Mononuclear cell (primary cell): ENCODE data around the gene AREL1. TPM values are rescaled to one million over a fixed set of nuclear protein-coding genes. Genes with fewer than 3 reads are reported as not detected.
A peak's percentile ranks its signal among the peaks of the same experiment; 100 is the strongest.

Experiments used
- H3K27me3 ChIP-seq: 2 replicates; pipeline ENCODE4 v1.6.0; 2011; ENCODE audit warnings: low read length, control low read depth; ENCODE audit not compliant: insufficient read depth
- H3K4me1 ChIP-seq: 2 replicates; pipeline ENCODE4 v1.5.1; 2011; ENCODE audit warnings: mild to moderate bottlenecking, low read length, control low read depth; ENCODE audit not compliant: insufficient read depth
- H3K4me3 ChIP-seq: 2 replicates; pipeline ENCODE4 v1.5.1; 2011; ENCODE audit warnings: mild to moderate bottlenecking, low read length, moderate library complexity
- H3K9me3 ChIP-seq: 2 replicates; pipeline ENCODE4 v1.5.1; 2011; ENCODE audit warnings: low read depth, mild to moderate bottlenecking, control low read depth, low read length
- total RNA-seq: library from RNA; depleted of rRNA; stranded (reverse); fragments of >200 nt; gene quantifications from one replicate; pipeline ENCODE4 v1.2.3, GENCODE V29; 2012

Gene AREL1
- total RNA-seq, 1 donor: 32.8 TPM

DNA sequence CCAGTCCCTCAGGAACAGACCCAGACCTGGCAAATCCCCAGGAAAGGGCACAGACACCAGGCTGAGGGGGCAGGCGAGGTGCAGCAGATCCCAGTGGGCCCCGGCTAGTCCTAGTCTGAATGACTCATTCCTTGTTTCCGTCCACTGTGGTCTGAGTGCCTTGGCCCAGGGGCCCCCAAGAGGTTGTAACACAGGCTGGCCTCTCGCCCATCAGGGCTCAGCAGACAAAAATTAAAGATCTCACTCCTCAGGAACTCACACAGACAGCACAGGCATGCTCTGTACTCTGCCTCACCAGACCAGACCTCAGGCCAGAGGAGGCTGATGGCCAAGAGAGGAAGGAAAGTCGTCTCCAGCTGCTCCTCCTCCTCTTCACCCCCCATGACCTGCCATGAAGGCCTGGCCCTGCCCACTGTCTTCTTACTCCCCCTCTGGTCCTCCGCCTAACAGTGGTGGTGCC is 93.2 kb downstream of the AREL1 start:
- Histone ChIP-seq H3K4me1 (peaks cover 70% of the 10 kb centered on the region), H3K27me3 (no peaks in the 10 kb centered on the region), H3K9me3 (no peaks in the 10 kb centered on the region), H3K4me3 (no peak overlapping the region)

DNA sequence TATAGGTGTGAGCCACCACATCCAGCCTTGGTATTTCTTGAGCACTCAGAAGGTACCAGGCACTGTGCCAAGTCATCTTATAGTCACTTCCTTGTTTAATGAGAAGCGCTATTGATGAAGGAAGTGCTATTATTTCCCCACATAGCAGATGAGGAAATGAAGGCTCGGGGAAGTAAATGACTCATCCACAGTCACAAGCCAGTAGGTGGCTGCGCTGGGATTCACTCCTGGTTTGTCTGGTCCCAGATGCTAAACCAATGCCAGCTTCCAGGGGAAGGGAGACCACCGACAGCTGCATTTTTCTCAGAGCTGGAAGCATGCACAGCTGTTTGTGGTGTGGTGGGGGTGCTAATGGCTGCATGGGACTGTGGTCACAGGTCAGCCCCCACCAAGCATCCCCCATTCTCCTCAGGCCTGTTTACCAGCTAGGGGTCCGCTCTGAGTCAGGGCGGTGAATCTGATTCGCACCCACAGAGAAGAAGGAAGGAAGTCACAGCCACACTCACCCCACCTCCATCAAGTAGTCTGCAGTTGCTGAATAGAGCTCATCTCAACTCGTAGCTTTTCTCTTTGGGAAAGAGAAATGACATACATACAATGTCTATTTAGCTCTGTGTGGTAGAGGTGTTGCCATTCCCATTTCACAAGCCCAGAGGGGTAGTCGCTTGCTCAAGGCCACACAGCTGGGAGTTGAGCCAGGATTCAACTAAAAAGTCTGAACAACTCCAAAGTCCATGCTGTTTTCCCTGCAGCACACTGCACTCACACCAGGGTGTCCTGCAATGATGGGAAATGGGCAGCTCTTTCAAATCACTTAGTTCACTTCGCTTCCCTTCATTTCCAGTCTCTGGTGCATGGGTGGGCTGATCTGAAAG is 94.6 kb downstream of the AREL1 start:
- Histone ChIP-seq H3K27me3 (no peaks in the 10 kb centered on the region), H3K4me3 (no peak overlapping the region), H3K9me3 (no peaks in the 10 kb centered on the region), H3K4me1 (peaks cover 76% of the 10 kb centered on the region)

DNA sequence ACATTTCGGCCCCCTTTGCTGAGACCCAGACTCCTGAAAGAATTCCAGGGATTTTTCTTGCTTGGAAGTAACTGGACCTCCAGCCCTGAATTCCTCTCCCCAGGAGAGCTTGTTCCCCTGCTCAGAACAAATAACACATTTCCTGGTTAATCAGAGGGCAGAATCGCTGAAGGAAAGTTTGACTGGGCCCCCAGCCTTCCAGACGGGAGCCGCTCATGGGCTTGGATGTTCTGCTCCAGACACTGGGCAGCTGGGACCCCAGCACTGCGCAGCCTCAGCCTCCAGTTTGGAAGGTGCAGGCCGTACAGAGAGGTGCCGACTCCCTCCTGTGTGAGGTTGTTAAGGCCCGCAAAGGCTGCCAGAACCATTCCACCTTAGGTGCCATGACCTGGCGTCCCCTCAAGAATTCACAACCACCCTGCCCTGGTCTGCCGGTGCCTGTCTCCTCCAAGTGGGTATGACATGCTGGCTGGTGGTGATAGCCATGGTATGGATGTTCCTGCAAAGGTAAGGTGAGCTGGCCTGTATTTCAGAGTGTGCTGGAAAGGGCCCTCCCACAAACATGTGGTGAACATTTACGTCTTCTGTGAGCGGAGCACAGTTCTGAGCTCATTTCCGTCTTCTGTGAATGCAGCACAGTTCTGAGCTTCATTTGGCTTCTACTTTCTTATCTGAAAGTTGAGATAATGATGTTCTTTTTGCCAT is 95.7 kb downstream of the AREL1 start:
- Histone ChIP-seq H3K9me3 (no peaks in the 10 kb centered on the region), H3K27me3 (no peaks in the 10 kb centered on the region), H3K4me3 (no peak overlapping the region), H3K4me1 (peaks cover 83% of the 10 kb centered on the region)

DNA sequence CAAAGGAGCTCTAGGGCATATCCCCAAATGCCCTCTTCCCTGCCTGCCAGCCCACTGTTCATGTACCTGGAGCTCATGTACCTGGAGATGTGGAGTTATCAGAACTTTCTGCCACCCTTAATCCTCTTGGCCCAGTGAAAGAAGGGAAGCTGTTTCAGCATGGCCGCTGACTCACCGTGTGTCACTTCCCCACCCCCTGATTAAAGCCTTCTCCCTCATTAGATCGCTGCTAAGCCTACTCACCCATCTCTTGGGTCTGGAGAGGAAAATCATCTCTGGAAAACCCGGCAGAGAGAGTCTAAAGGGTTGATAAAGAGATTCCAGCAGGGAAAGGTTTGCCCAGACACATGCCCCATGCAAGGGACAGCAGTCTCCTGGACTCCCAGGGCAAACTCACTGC is 96.4 kb downstream of the AREL1 start:
- no peaks in the 10 kb centered on the region for H3K9me3 ChIP-seq
- no peak overlapping the region for H3K4me3 ChIP-seq
- peaks cover 89% of the 10 kb centered on the region for H3K4me1 ChIP-seq
- H3K27me3 ChIP-seq: peaks cover 3% of the 10 kb centered on the region

DNA sequence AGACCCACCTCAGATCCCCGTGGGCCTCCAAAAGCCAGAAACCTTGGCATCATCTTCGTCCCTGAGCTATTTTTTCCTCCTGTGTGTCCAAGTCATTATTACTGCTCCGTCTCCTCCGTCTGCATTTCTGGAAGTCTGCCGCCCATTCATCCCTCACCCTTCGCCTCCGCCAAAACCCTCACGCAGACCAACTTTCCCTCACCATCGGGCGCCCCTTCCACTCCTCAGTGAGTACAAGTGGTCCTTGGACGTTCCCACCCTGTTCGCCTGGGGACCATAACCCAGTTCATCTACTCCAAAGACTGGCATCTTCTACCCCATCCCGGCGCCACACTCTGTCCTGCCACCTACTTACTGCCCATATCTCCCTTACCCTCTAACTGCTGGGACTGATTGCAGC is 97.1 kb downstream of the AREL1 start:
- peaks cover 87% of the 10 kb centered on the region for H3K4me1 ChIP-seq
- no peaks in the 10 kb centered on the region for H3K9me3 ChIP-seq
- H3K27me3 ChIP-seq: peaks cover 10% of the 10 kb centered on the region
- no peak overlapping the region for H3K4me3 ChIP-seq

DNA sequence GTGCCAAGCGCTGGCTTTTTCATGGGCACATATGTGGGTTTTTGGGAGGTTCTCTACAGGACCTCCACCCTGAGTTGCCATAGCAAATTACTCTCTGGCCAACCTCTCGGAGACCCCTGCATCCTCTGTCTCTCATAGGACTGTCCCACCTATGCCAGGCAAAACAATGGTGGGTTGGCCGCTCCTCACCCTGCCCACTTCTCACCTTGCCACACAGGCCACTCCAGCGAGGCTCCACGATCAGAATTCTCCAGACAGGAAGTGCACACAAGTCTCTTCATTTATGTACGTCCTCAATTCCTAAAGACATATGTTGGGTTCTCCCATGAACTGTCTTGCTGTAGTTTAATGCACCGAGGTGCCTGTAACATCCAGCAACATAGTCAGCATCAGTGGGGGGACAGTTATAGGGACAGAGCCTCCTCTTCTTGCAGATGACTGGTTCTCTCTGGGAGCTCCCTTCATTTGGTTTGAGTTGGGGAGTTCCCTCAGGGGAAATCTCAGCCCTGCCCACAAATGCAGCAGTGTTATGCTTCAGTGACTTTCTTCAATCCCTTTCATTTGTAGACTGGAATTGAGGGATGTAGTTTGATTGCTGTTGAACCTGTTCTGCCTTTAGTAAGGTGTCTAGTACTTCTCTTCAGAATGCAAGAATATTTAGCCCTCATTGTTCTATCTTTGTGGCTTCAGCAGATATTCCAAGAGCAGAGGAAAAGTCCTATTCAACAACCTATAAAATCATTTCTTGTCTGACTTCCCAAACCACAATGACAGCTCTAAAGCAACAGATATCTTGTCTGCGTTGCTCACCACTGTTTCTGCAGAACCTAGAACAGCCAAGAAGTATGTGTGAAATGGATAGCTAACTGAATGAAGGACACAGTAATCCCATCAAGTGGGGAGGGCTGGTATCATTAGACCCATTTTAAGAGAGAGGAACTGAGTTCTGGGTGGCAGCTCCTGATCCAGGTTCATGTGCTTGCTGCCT is 98.1 kb downstream of the AREL1 start:
- H3K4me1 ChIP-seq: peaks cover 77% of the 10 kb centered on the region
- H3K27me3 ChIP-seq: peaks cover 14% of the 10 kb centered on the region
- no peak overlapping the region for H3K4me3 ChIP-seq
- no peaks in the 10 kb centered on the region for H3K9me3 ChIP-seq

DNA sequence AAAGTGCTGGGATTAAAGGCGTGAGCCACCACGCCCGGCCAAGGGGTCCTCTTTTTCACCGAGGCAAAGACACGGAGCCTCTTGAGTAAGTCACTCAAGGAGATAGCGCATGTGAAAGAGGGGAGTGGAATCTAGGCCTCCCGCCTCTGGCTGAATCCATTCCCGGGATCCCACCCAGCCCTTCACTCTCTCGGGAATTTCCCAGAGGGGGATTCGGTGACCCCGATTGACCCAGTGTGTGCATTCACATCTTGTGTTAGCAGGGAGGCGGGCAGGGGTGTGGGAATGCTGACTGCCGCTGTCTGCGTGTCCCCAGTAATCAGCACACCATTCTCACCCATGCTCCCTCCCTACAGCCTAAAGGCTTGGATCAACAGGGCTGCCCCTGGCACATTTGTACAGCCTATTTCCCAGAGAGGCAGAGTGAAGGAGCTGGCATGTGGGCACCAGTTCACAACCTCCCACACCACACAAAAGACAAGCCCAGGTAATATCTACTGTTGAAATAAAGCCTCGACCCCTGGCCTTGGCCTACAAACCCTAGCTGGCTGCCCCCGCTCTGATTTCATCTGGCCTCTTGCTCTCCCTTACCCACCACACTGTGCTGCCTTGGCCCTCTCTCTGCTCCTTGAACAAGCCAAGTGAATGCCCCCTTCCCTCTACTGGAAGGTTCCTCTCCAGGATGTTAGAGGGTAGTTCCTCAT is 99.5 kb downstream of the AREL1 start:
- Histone ChIP-seq H3K9me3 (no peaks in the 10 kb centered on the region), H3K4me3 (no peak overlapping the region), H3K4me1 (peaks cover 63% of the 10 kb centered on the region), H3K27me3 (peaks cover 14% of the 10 kb centered on the region)

DNA sequence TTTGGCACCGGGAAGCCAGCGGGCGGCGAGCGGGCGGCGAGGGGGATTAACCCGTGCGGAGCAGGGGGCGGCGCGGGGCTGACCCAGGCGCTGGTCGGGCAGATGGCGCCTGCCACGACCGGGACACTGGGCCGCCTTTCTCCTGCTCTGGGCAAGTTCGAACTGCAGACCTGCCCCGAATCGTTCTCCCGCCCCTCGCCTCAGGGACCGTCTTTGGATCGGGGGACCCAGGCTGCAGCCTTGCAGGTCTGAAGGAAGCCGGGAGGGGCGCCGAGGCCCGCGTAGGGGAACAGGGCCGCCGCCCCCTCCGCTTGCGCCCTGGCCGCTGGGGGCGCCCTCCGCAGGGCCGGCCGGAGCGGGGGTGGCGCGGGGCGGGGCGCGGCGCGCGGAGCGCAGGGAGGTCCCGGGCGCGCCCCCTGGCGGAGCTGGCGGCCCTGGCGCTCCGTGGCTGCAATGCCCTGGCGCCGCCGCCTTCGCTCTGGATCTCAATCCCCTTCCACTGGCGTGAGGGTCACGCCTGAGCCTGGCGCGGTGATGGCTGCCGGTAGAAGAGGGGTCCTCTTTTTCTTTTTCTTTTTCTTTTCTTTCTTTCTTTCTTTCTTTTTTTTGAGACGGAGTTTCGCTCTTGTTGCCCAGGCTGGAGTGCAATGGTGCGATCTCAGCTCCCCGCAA is 100.4 kb downstream of the AREL1 start:
- Histone ChIP-seq H3K27me3 (peaks cover 14% of the 10 kb centered on the region), H3K9me3 (no peaks in the 10 kb centered on the region), H3K4me1 (peaks cover 54% of the 10 kb centered on the region), H3K4me3 (peak overlapping the region; percentile 51)

DNA sequence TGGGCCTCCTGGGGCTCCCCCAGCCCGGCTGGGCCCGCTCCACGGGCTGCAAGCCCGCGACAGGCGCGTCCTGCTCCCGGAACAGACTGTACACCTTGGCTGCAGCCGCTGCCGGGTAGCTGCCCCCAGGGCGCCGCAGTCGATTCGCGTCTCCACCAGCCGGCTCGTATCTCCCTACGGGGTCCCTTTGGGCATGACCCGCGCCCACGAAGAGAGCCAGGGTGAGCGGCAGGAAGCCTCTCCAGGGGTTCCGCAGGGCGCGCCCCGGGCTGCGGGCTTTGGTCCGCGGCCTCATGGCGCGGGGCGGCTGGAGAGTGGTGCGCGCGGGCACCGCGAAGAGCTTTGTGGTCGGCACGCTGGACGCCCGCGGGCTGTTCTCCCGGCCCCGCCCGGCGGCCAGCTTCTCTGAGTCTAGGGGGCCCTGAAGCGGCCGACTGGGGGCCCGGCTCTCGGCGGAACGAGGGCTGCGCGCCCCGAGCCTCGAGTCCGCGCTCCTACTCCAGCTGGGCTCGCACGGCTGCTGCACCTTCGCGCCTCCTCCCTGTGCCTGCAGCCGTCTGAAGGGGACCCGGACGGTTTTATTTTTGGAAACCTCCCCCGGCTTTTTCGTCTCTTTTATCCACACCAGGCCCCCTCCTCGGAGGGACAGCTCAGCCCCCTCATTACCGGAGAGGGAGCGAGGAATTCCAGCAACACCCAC is 101.1 kb downstream of the AREL1 start, which contains the start of gene LTBP2:
TSS of gene LTBP2 (minus strand) at position 588 of the 700 bp plus-strand sequence. CDS start at position 295, 293 bp downstream.
- Histone ChIP-seq H3K27me3 (peaks cover 14% of the 10 kb centered on the region), H3K4me1 (peaks cover 47% of the 10 kb centered on the region), H3K9me3 (no peaks in the 10 kb centered on the region), H3K4me3 (peak within 1 kb of the TSS; percentile 51)

Other genes starting within 250 kb of the AREL1 start
- gene NPC2, start 219.8 kb downstream of the AREL1 start, total RNA-seq: 166 TPM
- 17.1 TPM for gene ISCA2, start 219.3 kb downstream of the AREL1 start, total RNA-seq
- 0.42 TPM for gene LTBP2, start 100.8 kb downstream of the AREL1 start, total RNA-seq
- 25.8 TPM for gene FCF1, start 64 bp upstream of the AREL1 start, total RNA-seq
- gene YLPM1, start 50.2 kb upstream of the AREL1 start, total RNA-seq: 84.7 TPM
- 0.21 TPM for gene PROX2, start 163.1 kb upstream of the AREL1 start, total RNA-seq
- gene DLST, start 168.8 kb upstream of the AREL1 start, total RNA-seq: 92.4 TPM
- gene RPS6KL1, start 210.2 kb upstream of the AREL1 start, total RNA-seq: 3.4 TPM
- gene PGF, start 242.5 kb upstream of the AREL1 start, total RNA-seq: not detected